ENCODE results near the gene OTOS.
A peak's percentile ranks its signal among the peaks of the same experiment; 100 is the strongest.

OTOS gene

GRCh38 chr2:240137596-240138253 is 2.7 kb downstream of the OTOS start:
- 92 to 93% methylated on average over 19 of the region's 19 CpGs for WGBS, 2 experiments
- H3K27ac ChIP-seq (ENCODE audit: insufficient read depth, low read depth, low read length, poor library complexity, severe bottlenecking): no peak overlapping the region
- peaks cover 22% of the 10 kb centered on the region for H3K4me1 ChIP-seq (ENCODE audit: control insufficient read depth, insufficient read depth, low read length)
- no peak overlapping the region for H3K4me3 ChIP-seq (ENCODE audit: insufficient read depth, low read depth, low read length)
- H3K27me3 ChIP-seq (ENCODE audit: control insufficient read depth, insufficient read depth, low read length, poor library complexity, severe bottlenecking): peaks cover 15% of the 10 kb centered on the region
- H3K36me3 ChIP-seq (ENCODE audit: control insufficient read depth, insufficient read depth, low read length): peaks cover 3% of the 10 kb centered on the region
- no peaks in the 10 kb centered on the region for H3K9me3 ChIP-seq (ENCODE audit: control insufficient read depth, low read length)

GRCh38 chr2:240136671-240137292 is 3.7 kb downstream of the OTOS start:
- H3K4me3 ChIP-seq (ENCODE audit: insufficient read depth, low read depth, low read length): peak overlapping the region; percentile 96
- H3K27ac ChIP-seq (ENCODE audit: insufficient read depth, low read depth, low read length, poor library complexity, severe bottlenecking): no peak overlapping the region
- H3K36me3 ChIP-seq (ENCODE audit: control insufficient read depth, insufficient read depth, low read length): peaks cover 9% of the 10 kb centered on the region
- H3K9me3 ChIP-seq (ENCODE audit: control insufficient read depth, low read length): no peaks in the 10 kb centered on the region
- peaks cover 15% of the 10 kb centered on the region for H3K27me3 ChIP-seq (ENCODE audit: control insufficient read depth, insufficient read depth, low read length, poor library complexity, severe bottlenecking)
- peaks cover 22% of the 10 kb centered on the region for H3K4me1 ChIP-seq (ENCODE audit: control insufficient read depth, insufficient read depth, low read length)
- 61 to 66% methylated on average over 36 of the region's 36 CpGs for WGBS, 2 experiments

DNA sequence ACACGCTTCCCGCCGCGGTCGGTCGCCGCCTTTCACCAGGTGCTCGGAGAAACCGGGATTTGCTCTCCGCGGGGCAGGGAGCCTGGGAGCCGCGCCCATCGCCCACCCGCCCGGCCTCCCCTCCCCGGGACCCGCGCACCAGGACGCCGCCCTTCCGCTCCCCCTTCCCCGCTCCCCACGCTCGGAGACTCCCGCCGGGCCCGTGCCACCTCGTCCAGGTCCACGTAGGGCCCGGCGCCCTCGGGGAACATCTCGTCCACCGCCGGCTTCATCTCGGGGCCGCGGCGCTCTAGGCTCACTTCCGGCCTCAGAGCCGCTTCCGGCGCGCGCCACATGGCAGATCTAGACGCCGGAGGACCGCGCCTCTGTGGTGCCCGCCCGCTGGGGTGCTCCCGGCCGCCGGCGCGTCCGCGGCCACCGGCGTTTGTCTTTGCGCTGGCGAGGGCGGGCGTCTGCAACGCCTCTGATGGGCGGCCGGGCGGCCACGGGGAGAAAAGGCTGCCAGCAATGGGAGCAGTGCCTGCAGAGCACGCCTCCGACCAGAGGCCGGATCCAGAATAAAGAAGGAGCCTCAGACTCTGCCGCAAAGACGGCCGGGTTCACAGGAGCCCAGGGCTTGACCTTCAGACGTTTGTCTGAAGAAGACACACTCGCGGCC is 4.3 kb downstream of the OTOS start, which contains the start of gene COPS9:
Gene COPS9 (minus strand): TSS at position 293 of the 658 bp plus-strand sequence. CDS start 21 bp downstream, at position 272.
- Histone ChIP-seq H3K27me3 (ENCODE audit: control insufficient read depth, insufficient read depth, low read length, poor library complexity, severe bottlenecking) (peaks cover 15% of the 10 kb centered on the region), H3K4me3 (ENCODE audit: insufficient read depth, low read depth, low read length) (peak within 1 kb of the TSS; percentile 96), H3K9me3 (ENCODE audit: control insufficient read depth, low read length) (no peaks in the 10 kb centered on the region), H3K4me1 (ENCODE audit: control insufficient read depth, insufficient read depth, low read length) (peaks cover 22% of the 10 kb centered on the region), H3K27ac (ENCODE audit: insufficient read depth, low read depth, low read length, poor library complexity, severe bottlenecking) (no peak within 1 kb of the TSS), H3K36me3 (ENCODE audit: control insufficient read depth, insufficient read depth, low read length) (peaks cover 15% of the 10 kb centered on the region)
- WGBS, 2 experiments: 1% methylated on average over 79 of the region's 79 CpGs

- H3K36me3 ChIP-seq (ENCODE audit: control insufficient read depth, insufficient read depth, low read length): peaks cover 19% of the 10 kb centered on the region
- WGBS, 2 experiments: 2% methylated on average over 17 of the region's 17 CpGs
Observed at GRCh38 chr2:240135706-240136012, 4.8 kb downstream of the OTOS start.

GRCh38 chr2:240134956-240135520 is 5.4 kb downstream of the OTOS start:
- peaks cover 25% of the 10 kb centered on the region for H3K36me3 ChIP-seq (ENCODE audit: control insufficient read depth, insufficient read depth, low read length)
- no peaks in the 10 kb centered on the region for H3K9me3 ChIP-seq (ENCODE audit: control insufficient read depth, low read length)
- peak overlapping the region; percentile 96 for H3K4me3 ChIP-seq (ENCODE audit: insufficient read depth, low read depth, low read length)
- peaks cover 14% of the 10 kb centered on the region for H3K4me1 ChIP-seq (ENCODE audit: control insufficient read depth, insufficient read depth, low read length)
- no peak overlapping the region for H3K27ac ChIP-seq (ENCODE audit: insufficient read depth, low read depth, low read length, poor library complexity, severe bottlenecking)
- peaks cover 15% of the 10 kb centered on the region for H3K27me3 ChIP-seq (ENCODE audit: control insufficient read depth, insufficient read depth, low read length, poor library complexity, severe bottlenecking)
- WGBS, 2 experiments: 83 to 84% methylated on average over 15 of the region's 15 CpGs

More at GRCh38 chr2:240135706-240136012, 4.8 kb downstream of the OTOS start:
- Histone ChIP-seq H3K27me3 (ENCODE audit: control insufficient read depth, insufficient read depth, low read length, poor library complexity, severe bottlenecking) (peaks cover 15% of the 10 kb centered on the region), H3K4me1 (ENCODE audit: control insufficient read depth, insufficient read depth, low read length) (peaks cover 20% of the 10 kb centered on the region), H3K4me3 (ENCODE audit: insufficient read depth, low read depth, low read length) (peak overlapping the region; percentile 96), H3K9me3 (ENCODE audit: control insufficient read depth, low read length) (no peaks in the 10 kb centered on the region), H3K27ac (ENCODE audit: insufficient read depth, low read depth, low read length, poor library complexity, severe bottlenecking) (no peak overlapping the region)

- Histone ChIP-seq H3K36me3 (ENCODE audit: control insufficient read depth, insufficient read depth, low read length) (peaks cover 31% of the 10 kb centered on the region), H3K9me3 (ENCODE audit: control insufficient read depth, low read length) (no peaks in the 10 kb centered on the region), H3K27me3 (ENCODE audit: control insufficient read depth, insufficient read depth, low read length, poor library complexity, severe bottlenecking) (peaks cover 15% of the 10 kb centered on the region), H3K27ac (ENCODE audit: insufficient read depth, low read depth, low read length, poor library complexity, severe bottlenecking) (no peak overlapping the region), H3K4me1 (ENCODE audit: control insufficient read depth, insufficient read depth, low read length) (peaks cover 8% of the 10 kb centered on the region), H3K4me3 (ENCODE audit: insufficient read depth, low read depth, low read length) (no peak overlapping the region)
- 90 to 94% methylated on average over 6 of the region's 6 CpGs for WGBS, 2 experiments
Observed at GRCh38 chr2:240134466-240134865, 6.0 kb downstream of the OTOS start.

DNA sequence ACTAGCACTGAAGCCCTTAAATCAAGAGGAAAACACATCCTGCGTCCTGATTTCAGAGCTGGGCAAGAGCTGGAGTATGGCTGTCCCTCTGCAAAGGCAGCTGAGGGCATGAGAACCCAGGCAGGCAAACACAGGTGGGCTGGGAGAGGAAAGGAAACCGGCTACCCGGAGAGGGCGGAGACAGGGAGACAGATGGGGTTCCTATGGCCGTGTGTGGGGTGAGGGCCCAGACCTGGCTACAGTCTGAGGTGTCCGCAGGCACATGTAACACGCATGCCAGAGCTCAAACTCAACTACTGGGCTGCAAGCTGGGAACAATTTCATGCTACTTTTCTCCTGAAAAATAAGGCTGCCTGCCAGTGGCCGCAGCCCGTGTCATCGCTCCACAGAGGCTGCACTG is 7.1 kb downstream of the OTOS start:
- Histone ChIP-seq H3K27ac (ENCODE audit: insufficient read depth, low read depth, low read length, poor library complexity, severe bottlenecking) (no peak overlapping the region), H3K9me3 (ENCODE audit: control insufficient read depth, low read length) (no peaks in the 10 kb centered on the region), H3K4me1 (ENCODE audit: control insufficient read depth, insufficient read depth, low read length) (peaks cover 6% of the 10 kb centered on the region), H3K36me3 (ENCODE audit: control insufficient read depth, insufficient read depth, low read length) (peaks cover 33% of the 10 kb centered on the region), H3K4me3 (ENCODE audit: insufficient read depth, low read depth, low read length) (no peak overlapping the region), H3K27me3 (ENCODE audit: control insufficient read depth, insufficient read depth, low read length, poor library complexity, severe bottlenecking) (peaks cover 15% of the 10 kb centered on the region)
- WGBS, 2 experiments: 95% methylated on average over 10 of the region's 10 CpGs

DNA sequence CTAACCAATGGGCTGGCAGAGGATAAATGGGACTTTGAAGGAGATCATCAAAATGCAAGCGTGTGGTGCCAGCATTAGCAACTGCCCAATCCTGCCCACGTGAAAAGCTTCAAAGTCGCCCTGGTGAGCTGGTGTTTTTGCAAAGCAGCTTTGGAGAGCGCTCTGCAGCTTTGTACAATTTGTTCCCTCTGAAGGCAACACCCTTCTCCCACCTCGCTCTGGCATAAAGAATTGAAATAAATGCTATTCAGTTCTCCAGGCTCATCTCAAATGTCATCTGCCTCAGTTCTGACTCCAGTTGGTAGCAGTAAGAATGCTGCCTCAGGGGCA is 7.8 kb downstream of the OTOS start:
- Histone ChIP-seq H3K27me3 (ENCODE audit: control insufficient read depth, insufficient read depth, low read length, poor library complexity, severe bottlenecking) (peaks cover 14% of the 10 kb centered on the region), H3K4me1 (ENCODE audit: control insufficient read depth, insufficient read depth, low read length) (peaks cover 6% of the 10 kb centered on the region), H3K9me3 (ENCODE audit: control insufficient read depth, low read length) (no peaks in the 10 kb centered on the region), H3K4me3 (ENCODE audit: insufficient read depth, low read depth, low read length) (no peak overlapping the region), H3K27ac (ENCODE audit: insufficient read depth, low read depth, low read length, poor library complexity, severe bottlenecking) (no peak overlapping the region), H3K36me3 (ENCODE audit: control insufficient read depth, insufficient read depth, low read length) (peaks cover 33% of the 10 kb centered on the region)
- 94 to 95% methylated on average over 5 of the region's 5 CpGs for WGBS, 2 experiments

DNA sequence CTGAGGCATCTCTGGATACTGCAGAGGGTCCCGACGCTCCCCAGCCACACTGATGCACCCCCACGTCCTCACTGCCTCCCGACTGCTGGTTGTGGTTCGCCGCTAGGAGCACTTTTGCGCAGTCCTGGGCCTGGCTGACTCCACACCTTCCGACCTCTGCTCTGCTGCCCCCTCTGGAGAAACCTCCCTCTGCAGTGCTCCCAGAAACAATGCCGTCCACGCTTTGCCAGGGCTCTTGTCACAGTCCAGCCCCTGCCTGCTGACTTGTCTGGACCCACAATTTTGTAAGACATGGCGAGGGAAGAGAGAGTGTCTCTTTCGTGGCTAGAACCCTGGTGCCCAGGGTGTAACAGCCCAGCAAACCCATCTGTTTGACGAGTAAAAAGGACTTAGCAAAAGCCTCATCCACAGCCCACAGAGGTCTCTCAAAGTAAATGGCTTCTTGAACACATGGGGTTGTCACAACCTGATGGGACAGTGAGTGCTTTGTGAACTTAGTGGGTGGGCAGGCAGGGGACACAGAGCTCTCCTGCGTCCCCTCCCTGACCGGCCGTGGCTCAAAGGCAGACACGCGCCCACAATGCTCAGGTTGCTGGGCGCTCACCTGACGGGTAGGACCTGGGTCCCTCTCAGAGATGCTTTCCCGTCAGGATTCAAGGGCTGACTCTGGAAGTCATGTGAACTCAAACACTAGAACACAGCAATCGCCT is 8.4 kb downstream of the OTOS start:
- Histone ChIP-seq H3K27me3 (ENCODE audit: control insufficient read depth, insufficient read depth, low read length, poor library complexity, severe bottlenecking) (peaks cover 9% of the 10 kb centered on the region), H3K4me1 (ENCODE audit: control insufficient read depth, insufficient read depth, low read length) (peaks cover 6% of the 10 kb centered on the region), H3K36me3 (ENCODE audit: control insufficient read depth, insufficient read depth, low read length) (peaks cover 33% of the 10 kb centered on the region), H3K4me3 (ENCODE audit: insufficient read depth, low read depth, low read length) (no peak overlapping the region), H3K9me3 (ENCODE audit: control insufficient read depth, low read length) (no peaks in the 10 kb centered on the region), H3K27ac (ENCODE audit: insufficient read depth, low read depth, low read length, poor library complexity, severe bottlenecking) (no peak overlapping the region)
- 92 to 94% methylated on average over 22 of the region's 22 CpGs for WGBS, 2 experiments

DNA sequence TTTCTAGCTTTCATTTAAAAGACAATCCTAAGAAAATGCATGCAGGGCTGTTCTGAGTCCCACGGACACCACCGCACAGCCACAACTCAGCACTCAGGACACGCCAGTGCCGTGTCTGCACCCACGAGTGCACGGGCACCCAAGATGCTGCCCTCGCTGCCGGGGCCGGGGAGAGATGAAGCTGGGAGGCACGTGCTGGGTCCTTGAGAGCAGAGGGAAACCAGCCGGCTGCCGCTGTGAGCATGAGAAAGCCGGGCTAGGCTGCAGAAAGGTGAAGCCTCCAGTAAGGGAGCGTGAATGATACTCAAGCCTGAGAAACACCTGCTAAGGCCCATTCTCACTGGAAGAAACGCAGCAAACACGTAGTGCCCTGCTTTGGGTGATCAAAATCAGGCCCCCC is 9.2 kb downstream of the OTOS start:
- no peaks in the 10 kb centered on the region for H3K9me3 ChIP-seq (ENCODE audit: control insufficient read depth, low read length)
- H3K4me1 ChIP-seq (ENCODE audit: control insufficient read depth, insufficient read depth, low read length): peaks cover 6% of the 10 kb centered on the region
- H3K4me3 ChIP-seq (ENCODE audit: insufficient read depth, low read depth, low read length): no peak overlapping the region
- H3K27ac ChIP-seq (ENCODE audit: insufficient read depth, low read depth, low read length, poor library complexity, severe bottlenecking): no peak overlapping the region
- WGBS, 2 experiments: 92 to 93% methylated on average over 16 of the region's 16 CpGs
- peaks cover 33% of the 10 kb centered on the region for H3K36me3 ChIP-seq (ENCODE audit: control insufficient read depth, insufficient read depth, low read length)
- H3K27me3 ChIP-seq (ENCODE audit: control insufficient read depth, insufficient read depth, low read length, poor library complexity, severe bottlenecking): peaks cover 1% of the 10 kb centered on the region

All from ectodermal cell (in vitro differentiated cells).